ENCODE data around the gene SLC12A8.
"Not testable (repeated sequence)": the region's sequence is repeated elsewhere in the genome, so short reads cannot be mapped to it uniquely, and the experiment has no call there.

Gene SLC12A8

GRCh38 chr3:125108833-125109535, 103.6 kb downstream of the SLC12A8 start:
- DNase-seq = no peak

- no peak for DNase-seq
Observed at GRCh38 chr3:125107861-125108567, 104.5 kb downstream of the SLC12A8 start.

- DNase-seq = no peak
Observed at GRCh38 chr3:125107363-125107762, 105.2 kb downstream of the SLC12A8 start.

- no peak for DNase-seq
Observed at GRCh38 chr3:125105116-125105515, 107.4 kb downstream of the SLC12A8 start.

- no peak for DNase-seq
Observed at GRCh38 chr3:125104639-125105038, 107.9 kb downstream of the SLC12A8 start.

GRCh38 chr3:125103406-125103805, 109.1 kb downstream of the SLC12A8 start:
- DNase-seq = no peak

- DNase-seq = no peak
Observed at GRCh38 chr3:125102470-125102869, 110.1 kb downstream of the SLC12A8 start.

- DNase-seq = no peak
Observed at GRCh38 chr3:125098611-125099291, 113.8 kb downstream of the SLC12A8 start.

GRCh38 chr3:125090649-125091048, 121.9 kb downstream of the SLC12A8 start:
- no peak for DNase-seq

GRCh38 chr3:125087768-125088391, 124.7 kb downstream of the SLC12A8 start:
- DNase-seq = no peak

- DNase-seq = no peak
Observed at GRCh38 chr3:125085166-125085565, 127.4 kb downstream of the SLC12A8 start.

GRCh38 chr3:125083776-125084175, 128.8 kb downstream of the SLC12A8 start:
- DNase-seq = no peak

GRCh38 chr3:125082339-125082738, 130.2 kb downstream of the SLC12A8 start:
- DNase-seq = not testable (repeated sequence)

- DNase-seq = no peak
Observed at GRCh38 chr3:125080077-125080476, 132.5 kb downstream of the SLC12A8 start.

- no peak for DNase-seq
Observed at GRCh38 chr3:125079675-125080045, 132.9 kb downstream of the SLC12A8 start.

- no peak for DNase-seq
Observed at GRCh38 chr3:125078951-125079674, 133.4 kb downstream of the SLC12A8 start.

GRCh38 chr3:125077864-125078263, 134.7 kb downstream of the SLC12A8 start:
- no peak for DNase-seq

GRCh38 chr3:125076464-125076863, 136.1 kb downstream of the SLC12A8 start:
- DNase-seq = no peak

GRCh38 chr3:125075738-125076137, 136.8 kb downstream of the SLC12A8 start:
- no peak for DNase-seq

GRCh38 chr3:125073390-125073905, 139.1 kb downstream of the SLC12A8 start:
- no peak for DNase-seq

- no peak for DNase-seq
Observed at GRCh38 chr3:125072749-125073389, 139.7 kb downstream of the SLC12A8 start.

- DNase-seq = no peak
Observed at GRCh38 chr3:125072301-125072700, 140.2 kb downstream of the SLC12A8 start.
